Neutrophil (primary cell): ENCODE results near the gene MSI2.

Experiments
- H3K27ac ChIP-seq: fragments of 200-600 bp; sonication (generic); 2 replicates; pipeline ENCODE4 v1.5.1; 2016; ENCODE audit warnings: mild to moderate bottlenecking, moderate library complexity
- H3K27me3 ChIP-seq: fragments of 200-600 bp; sonication (generic); 2 replicates; pipeline ENCODE4 v1.6.0; 2016; ENCODE audit warnings: mild to moderate bottlenecking
- H3K36me3 ChIP-seq: fragments of 200-600 bp; sonication (generic); 2 replicates; pipeline ENCODE4 v1.5.1; 2017
- H3K4me1 ChIP-seq, 2 experiments: fragments of 200-600 bp in 1 of 2; sonication (generic) in 1 of 2; 1 replicate in 1 of 2; 2 replicates in 1 of 2; pipeline versions ENCODE4 v1.5.1 to v1.6.1; 2013 to 2016; ENCODE audit warnings: low read depth in 1 of 2, low read length in 1 of 2, mild to moderate bottlenecking in 1 of 2, moderate library complexity in 1 of 2; ENCODE audit not compliant: control insufficient read depth in 1 of 2, insufficient read depth in 1 of 2
- H3K4me3 ChIP-seq, 2 experiments: fragments of 200-600 bp in 1 of 2; sonication (generic) in 1 of 2; 1 replicate in 1 of 2; 2 replicates in 1 of 2; pipeline ENCODE4 v1.5.1; 2013 to 2016; ENCODE audit warnings: low read depth in 1 of 2, low read length in 1 of 2, mild to moderate bottlenecking in 1 of 2, moderate library complexity in 1 of 2
- H3K9me3 ChIP-seq: fragments of 200-600 bp; sonication (generic); 2 replicates; pipeline ENCODE4 v1.5.1; 2016
- CTCF ChIP-seq: fragments of 200-600 bp; sonication (generic); IDR thresholded peaks from 2 replicates; pipeline ENCODE4 v1.5.1; 2016; ENCODE audit warnings: antibody characterized with exemption

MSI2 gene

DNA sequence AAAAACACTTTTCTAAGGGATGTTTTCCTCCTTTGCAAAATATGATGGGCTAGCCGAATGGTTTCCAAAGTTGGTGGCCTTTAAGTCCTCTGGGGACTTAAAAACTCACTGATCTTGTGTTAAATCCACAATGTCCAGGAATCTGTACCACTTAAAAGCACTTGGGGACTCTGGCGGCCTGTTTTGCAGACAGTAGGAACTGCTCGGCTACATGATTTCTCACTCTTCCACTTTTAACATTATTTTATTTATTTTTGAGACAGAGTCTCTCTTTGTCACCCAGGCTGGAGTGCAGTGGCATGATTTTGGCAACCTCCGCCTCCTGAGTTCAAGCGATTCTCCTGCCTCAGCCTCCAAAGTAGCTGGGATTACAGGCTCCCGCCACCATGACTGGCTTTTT, 9.1 kb upstream of the MSI2 start:
- peaks cover 9% of the 10 kb centered on the region for H3K27me3 ChIP-seq
- no peaks in the 10 kb centered on the region for H3K9me3 ChIP-seq
- TF ChIP-seq CTCF = no peak
- H3K27ac ChIP-seq = no peak overlapping the region
- no peak overlapping the region for H3K4me3 ChIP-seq
- no peaks in the 10 kb centered on the region for H3K36me3 ChIP-seq
- H3K4me1 ChIP-seq = no peaks in the 10 kb centered on the region

- H3K36me3 ChIP-seq = no peaks in the 10 kb centered on the region
- H3K4me1 ChIP-seq = no peaks in the 10 kb centered on the region
- no peak for TF ChIP-seq CTCF
- H3K27me3 ChIP-seq = peaks cover 9% of the 10 kb centered on the region
- no peaks in the 10 kb centered on the region for H3K9me3 ChIP-seq
- no peak overlapping the region for H3K27ac ChIP-seq
- H3K4me3 ChIP-seq = no peak overlapping the region
Observed at GRCh38 chr17:57247913-57248312, 8.4 kb upstream of the MSI2 start.

DNA sequence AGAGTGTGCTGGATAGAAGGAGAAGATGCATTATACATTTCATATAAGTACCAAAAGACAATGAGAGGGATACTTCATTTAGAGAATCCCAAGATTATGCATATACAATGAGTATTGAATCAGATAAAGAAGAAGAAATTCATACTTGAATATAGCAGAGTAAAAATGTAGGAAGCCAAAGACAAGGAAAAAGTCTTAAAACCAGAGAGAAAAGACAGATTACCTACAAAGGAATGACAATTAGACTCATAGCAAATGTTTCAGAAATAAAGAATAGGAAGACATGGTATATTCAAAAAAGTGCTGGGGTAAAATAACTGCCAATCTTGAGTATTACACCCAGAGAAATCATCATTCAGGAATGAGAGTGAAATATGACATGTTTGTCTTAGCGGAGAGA, 6.8 kb upstream of the MSI2 start:
- Histone ChIP-seq H3K4me3 (no peak overlapping the region), H3K27ac (no peak overlapping the region), H3K4me1 (no peaks in the 10 kb centered on the region), H3K27me3 (peaks cover 11% of the 10 kb centered on the region), H3K36me3 (no peaks in the 10 kb centered on the region), H3K9me3 (no peaks in the 10 kb centered on the region)
- TF ChIP-seq CTCF = no peak

- Histone ChIP-seq H3K4me3 (no peak overlapping the region), H3K4me1 (peaks cover 5% of the 10 kb centered on the region in 2 experiments), H3K9me3 (no peaks in the 10 kb centered on the region), H3K27ac (no peak overlapping the region), H3K36me3 (no peaks in the 10 kb centered on the region), H3K27me3 (peaks cover 27% of the 10 kb centered on the region)
- no peak for TF ChIP-seq CTCF
Observed at GRCh38 chr17:57251211-57251787, 5.0 kb upstream of the MSI2 start.

DNA sequence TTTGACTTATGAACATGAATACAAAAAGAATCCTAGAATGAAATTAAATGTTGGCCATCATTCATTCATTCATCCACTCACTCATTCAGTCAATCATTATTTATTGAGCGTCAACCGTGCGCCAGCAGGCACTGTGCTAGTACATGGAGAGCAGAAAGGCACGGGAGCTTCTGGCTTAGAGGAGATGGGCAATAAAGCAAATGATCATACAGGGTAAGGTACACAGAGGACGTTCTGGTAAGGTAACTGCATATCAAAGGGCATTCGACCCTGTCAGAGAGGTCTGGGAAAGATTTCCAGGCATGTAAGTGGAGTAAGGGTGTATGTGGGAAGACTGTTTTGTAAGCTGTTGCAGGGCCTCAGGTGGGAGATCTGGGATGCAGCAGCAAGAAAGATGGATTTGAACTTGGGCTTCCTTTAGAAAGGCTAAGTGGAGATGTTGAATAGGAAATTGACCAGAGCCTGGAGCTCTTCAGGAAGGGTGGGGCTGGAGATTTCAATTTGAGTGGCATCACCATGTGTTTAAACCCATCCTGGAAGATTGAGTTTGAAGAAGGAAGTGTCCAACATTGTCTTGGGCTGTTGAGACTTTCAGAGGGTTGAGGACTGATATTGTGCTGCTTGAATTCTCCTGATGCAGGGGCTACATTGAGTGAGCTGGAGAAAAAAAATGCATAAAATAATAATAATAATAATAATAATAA, 2.8 kb upstream of the MSI2 start:
- TF ChIP-seq CTCF = no peak
- Histone ChIP-seq H3K4me3 (no peak overlapping the region), H3K9me3 (no peaks in the 10 kb centered on the region), H3K36me3 (no peaks in the 10 kb centered on the region), H3K27me3 (peaks cover 35% of the 10 kb centered on the region), H3K27ac (no peak overlapping the region), H3K4me1 (peaks cover 18 to 20% of the 10 kb centered on the region in 2 experiments)
